OCI-LY3 (cell line): ENCODE results near the gene CHKB.

Experiments
- H2AFZ ChIP-seq: fragments of 200-600, 300-600 bp; shearing (Covaris generic); 2 replicates; pipeline ENCODE4 v1.6.0; 2014; ENCODE audit warnings: antibody characterized with exemption, low read depth, low read length
- H3K27ac ChIP-seq: fragments of 200-600, 300-600 bp; sonication (generic); 2 replicates; pipeline ENCODE4 v1.5.1; 2014; ENCODE audit warnings: mild to moderate bottlenecking, low read length, moderate library complexity, mixed read lengths
- H3K27me3 ChIP-seq: fragments of 200-600, 300-600 bp; sonication (generic); 2 replicates; pipeline ENCODE4 v1.6.1; 2014; ENCODE audit warnings: low read depth, low read length, mixed read lengths
- H3K36me3 ChIP-seq: fragments of 200-600, 300-600 bp; sonication (generic); replicated peaks from 2 replicates; pipeline ENCODE3; 2014; ENCODE audit warnings: low read depth, low read length, mixed read lengths
- H3K4me1 ChIP-seq: fragments of 300-600, 200-600 bp; sonication (generic); 2 replicates; pipeline ENCODE4 v1.6.1; 2014; ENCODE audit warnings: low read length, mixed read lengths
- H3K4me2 ChIP-seq: fragments of 200-600, 300-600 bp; sonication (generic); 2 replicates; pipeline ENCODE4 v1.6.1; 2014; ENCODE audit warnings: low read length, mixed read lengths
- H3K4me3 ChIP-seq: fragments of 300-600, 200-600 bp; sonication (generic); 2 replicates; pipeline ENCODE4 v1.5.1; 2014; ENCODE audit warnings: antibody characterized with exemption, mild to moderate bottlenecking, low read length, moderate library complexity
- H3K79me2 ChIP-seq: fragments of 300-600, 200-600 bp; shearing (Covaris generic); 2 replicates; pipeline ENCODE4 v1.6.1; 2014; ENCODE audit warnings: mild to moderate bottlenecking, low read length, mixed read lengths
- H3K9ac ChIP-seq: fragments of 300-600, 200-600 bp; shearing (Covaris generic); 2 replicates; pipeline ENCODE4 v1.6.0; 2014; ENCODE audit warnings: mild to moderate bottlenecking, low read length, moderate library complexity
- H3K9me3 ChIP-seq: fragments of 200-600, 300-600 bp; shearing (Covaris generic); 2 replicates; pipeline ENCODE4 v1.6.1; 2014; ENCODE audit warnings: low read length, mixed read lengths; ENCODE audit not compliant: insufficient read depth
- H4K20me1 ChIP-seq: fragments of 200-600, 300-600 bp; sonication (generic); 2 replicates; pipeline ENCODE4 v1.6.1; 2016; ENCODE audit warnings: low read length, mixed read lengths; ENCODE audit not compliant: insufficient read depth
- EZH2phosphoT487 ChIP-seq: fragments of 200-600 bp; shearing (Covaris generic); IDR thresholded peaks from 2 replicates; pipeline ENCODE4 v1.6.1; 2018; ENCODE audit warnings: antibody characterized with exemption, mixed run types, low read depth
- TF ChIP-seq, protein P1 (sequence below): fragments of 200-600, 300-600 bp; sonication (generic); IDR thresholded peaks from 2 replicates; pipeline ENCODE4 v1.5.1; 2014; ENCODE audit warnings: antibody characterized with exemption, low read length, low read depth

The CHKB gene

DNA sequence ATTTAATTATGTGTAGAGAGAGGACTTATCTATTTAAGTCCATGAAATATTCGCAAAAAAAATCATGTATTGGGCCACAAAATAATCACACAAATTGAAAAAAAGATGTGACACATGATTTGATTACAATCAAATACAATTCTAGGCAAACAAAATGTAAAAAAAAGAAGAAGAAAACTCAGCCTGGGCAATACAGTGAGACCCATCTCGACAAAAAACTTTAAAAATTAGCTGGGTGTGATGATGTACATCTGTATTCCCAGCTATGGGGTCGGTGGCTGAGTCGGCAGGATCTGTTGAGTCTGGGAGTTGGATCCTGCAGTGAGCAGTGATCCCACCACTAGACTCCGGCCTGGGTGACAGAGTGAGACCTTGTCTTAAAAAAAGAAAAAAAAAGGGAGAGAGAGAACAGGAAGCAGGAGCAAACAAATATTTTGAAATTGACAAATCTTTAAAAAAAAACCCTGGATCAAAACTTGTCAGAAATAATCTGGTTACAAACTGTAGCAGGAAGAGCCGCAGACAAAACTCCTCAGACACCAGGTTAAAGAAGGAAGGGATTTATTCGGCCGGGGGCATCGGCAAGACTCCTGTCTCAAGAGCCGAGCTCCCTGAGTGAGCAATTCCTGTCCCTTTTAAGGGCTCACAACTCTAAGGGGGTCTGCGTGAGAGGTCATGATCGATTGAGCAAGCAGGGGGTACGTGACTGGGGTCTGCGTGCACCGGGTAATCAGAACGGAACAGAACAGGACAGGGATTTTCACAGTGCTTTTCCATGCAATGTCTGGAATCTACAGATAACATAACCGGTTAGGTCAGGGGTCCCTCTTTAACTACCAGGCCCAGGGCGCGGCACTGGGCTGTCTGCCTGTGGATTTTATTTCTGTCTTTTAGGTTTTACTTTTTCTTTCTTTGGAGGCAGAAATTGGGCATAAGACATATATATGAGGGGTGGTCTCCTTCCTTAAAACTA, 49.5 kb downstream of the CHKB start:
- H3K9ac ChIP-seq = peak overlapping the region; percentile 99
- H3K27me3 ChIP-seq = no peaks in the 10 kb centered on the region
- H3K4me2 ChIP-seq = peak overlapping the region; percentile 95
- H3K36me3 ChIP-seq = no peaks in the 10 kb centered on the region
- no peaks in the 10 kb centered on the region for H4K20me1 ChIP-seq
- H3K4me3 ChIP-seq = peak overlapping the region; percentile 98
- H3K27ac ChIP-seq = peak overlapping the region; percentile 80
- peaks cover 47% of the 10 kb centered on the region for H3K4me1 ChIP-seq
- no peaks in the 10 kb centered on the region for H3K9me3 ChIP-seq
- H2AFZ ChIP-seq = no peak overlapping the region
- TF ChIP-seq, protein P1, sequence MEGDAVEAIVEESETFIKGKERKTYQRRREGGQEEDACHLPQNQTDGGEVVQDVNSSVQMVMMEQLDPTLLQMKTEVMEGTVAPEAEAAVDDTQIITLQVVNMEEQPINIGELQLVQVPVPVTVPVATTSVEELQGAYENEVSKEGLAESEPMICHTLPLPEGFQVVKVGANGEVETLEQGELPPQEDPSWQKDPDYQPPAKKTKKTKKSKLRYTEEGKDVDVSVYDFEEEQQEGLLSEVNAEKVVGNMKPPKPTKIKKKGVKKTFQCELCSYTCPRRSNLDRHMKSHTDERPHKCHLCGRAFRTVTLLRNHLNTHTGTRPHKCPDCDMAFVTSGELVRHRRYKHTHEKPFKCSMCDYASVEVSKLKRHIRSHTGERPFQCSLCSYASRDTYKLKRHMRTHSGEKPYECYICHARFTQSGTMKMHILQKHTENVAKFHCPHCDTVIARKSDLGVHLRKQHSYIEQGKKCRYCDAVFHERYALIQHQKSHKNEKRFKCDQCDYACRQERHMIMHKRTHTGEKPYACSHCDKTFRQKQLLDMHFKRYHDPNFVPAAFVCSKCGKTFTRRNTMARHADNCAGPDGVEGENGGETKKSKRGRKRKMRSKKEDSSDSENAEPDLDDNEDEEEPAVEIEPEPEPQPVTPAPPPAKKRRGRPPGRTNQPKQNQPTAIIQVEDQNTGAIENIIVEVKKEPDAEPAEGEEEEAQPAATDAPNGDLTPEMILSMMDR = no peak
- TF ChIP-seq EZH2phosphoT487 = no peak
- no peaks in the 10 kb centered on the region for H3K79me2 ChIP-seq

GRCh38 chr22:50531962-50532674, 50.5 kb downstream of the CHKB start:
- H3K4me3 ChIP-seq = peak overlapping the region; percentile 98

GRCh38 chr22:50531546-50531961, 51.1 kb downstream of the CHKB start:
- H3K27me3 ChIP-seq = no peaks in the 10 kb centered on the region
- H4K20me1 ChIP-seq = no peaks in the 10 kb centered on the region
- 0 out of 2 replicates have a peak, but pooled peaks cover 4% of the 10 kb centered on the region for H3K79me2 ChIP-seq
- peak overlapping the region; percentile 80 for H3K27ac ChIP-seq
- no peak overlapping the region for H2AFZ ChIP-seq
- H3K9ac ChIP-seq = peak overlapping the region; percentile 99
- no peaks in the 10 kb centered on the region for H3K36me3 ChIP-seq
- H3K4me1 ChIP-seq = peaks cover 46% of the 10 kb centered on the region
- peak overlapping the region; percentile 98 for H3K4me3 ChIP-seq
- TF ChIP-seq, protein P1 = no peak
- no peak for TF ChIP-seq EZH2phosphoT487
- H3K4me2 ChIP-seq = peak overlapping the region; percentile 95
- H3K9me3 ChIP-seq = no peaks in the 10 kb centered on the region

More at GRCh38 chr22:50531962-50532674, 50.5 kb downstream of the CHKB start:
- Histone ChIP-seq H3K36me3 (no peaks in the 10 kb centered on the region), H3K27me3 (no peaks in the 10 kb centered on the region), H3K9me3 (no peaks in the 10 kb centered on the region), H3K4me1 (peaks cover 46% of the 10 kb centered on the region), H3K9ac (peak overlapping the region; percentile 99), H3K4me2 (peak overlapping the region; percentile 95), H3K79me2 (0 out of 2 replicates have a peak, but pooled peaks cover 4% of the 10 kb centered on the region), H3K27ac (peak overlapping the region; percentile 80), H4K20me1 (no peaks in the 10 kb centered on the region), H2AFZ (no peak overlapping the region)
- TF ChIP-seq, protein P1 = no peak
